Right lobe of liver (tissue), 6 donors: ENCODE data around the gene SELENOI. TPM values are rescaled to one million over a fixed set of nuclear protein-coding genes. Genes with fewer than 3 reads are reported as not detected.

Source experiments
- ATAC-seq, 4 donors: fragments of 200-7000 bp; cut with Tn5 transposase; one replicate each; pipeline ENCODE4 v1.9.1; 2020; ENCODE audit warnings: mild to moderate bottlenecking in 4 of 4, moderate library complexity in 4 of 4
- DNase-seq, 3 donors: peaks; one replicate each; pipeline ENCODE4 v3.0.0-alpha.2; 2020
- H3K27ac ChIP-seq, 3 donors: fragments of 200-600 bp; one replicate each; pipeline ENCODE4 v1.8.0; 2022
- H3K27me3 ChIP-seq, 2 donors: fragments of 200-600 bp; one replicate each; pipeline ENCODE4 v1.8.0; 2022
- H3K36me3 ChIP-seq, 4 donors: fragments of 200-600 bp; sonication (generic) in 1 of 4; one replicate each; pipeline versions ENCODE4 v1.5.1 to v1.8.0; 2017 to 2022; ENCODE audit warnings: control low read depth in 1 of 4
- H3K4me1 ChIP-seq, 4 donors: fragments of 200-600 bp; sonication (generic) in 1 of 4; one replicate each; pipeline versions ENCODE4 v1.5.1 to v1.8.0; 2017 to 2022; ENCODE audit warnings: control low read depth in 1 of 4
- H3K4me3 ChIP-seq, 3 donors: fragments of 200-600 bp; one replicate each; pipeline ENCODE4 v1.8.0; 2022
- H3K9me3 ChIP-seq, 4 donors: fragments of 200-600 bp; sonication (generic) in 1 of 4; one replicate each; pipeline versions ENCODE4 v1.5.1 to v1.8.0; 2017 to 2022; ENCODE audit warnings: control low read depth in 1 of 4
- POLR2A ChIP-seq: fragments of 450-650 bp; IDR thresholded peaks from one replicate; pipeline ENCODE4 v1.6.1; 2017; ENCODE audit warnings: antibody characterized with exemption, mild to moderate bottlenecking
- WGBS: methylation state at CpG from one replicate; pipeline ENCODE4 v1.1.6; 2018; ENCODE audit warnings: low coverage, low lambda C conversion rate; ENCODE audit not compliant: insufficient coverage; ENCODE audit errors: missing lambda C conversion rate; 5-methylcytosine and 5-hydroxymethylcytosine counted together
- intact Hi-C, 2 donors: fragments of 100-400 bp; cut with DNase I; formaldehyde crosslinking; loops; one replicate each; pipeline versions ENCODE4 v1.11.2 to v1.14.1; 2022
- long read RNA-seq: library from polyadenylated mRNA; unstranded; transcript quantifications from one replicate; pipeline ENCODE4 v2.0.0, GENCODE V29; 2019
- total RNA-seq, 6 experiments: library from RNA; depleted of rRNA in 2 of 6; stranded (reverse); fragments of >200 nt in 2 of 6; fragmentation: NEBNext Ultra II Directional in 3 of 6; extraction: Animal tissue kit (Norgen Biotek cat#: 25700) in 3 of 6; gene quantifications; one replicate each; pipeline versions ENCODE4 v1.1.0 to v1.2.4, GENCODE V29; 2016 to 2023
- TF ChIP-seq, protein P1 (sequence below), 4 donors: fragments of 200-600 bp in 3 of 4; fragments of 450-650 bp in 1 of 4; IDR thresholded peaks; one replicate each; pipeline versions ENCODE4 v1.5.1 to v1.8.0; 2016 to 2022; ENCODE audit warnings: antibody characterized with exemption in 4 of 4, mild to moderate bottlenecking in 2 of 4
- donor health status: DM: no; HTN: yes; CAD: no.
- donor health status: DM: no; HTN: no; CAD: no.
- donor health status: DM: no; HTN: no; CAD: no.
- donor health status: DM: no; HTN: yes; CAD: no.
- donor health status: DM: no; HTN: yes; CAD: no.

Gene SELENOI, protein sequence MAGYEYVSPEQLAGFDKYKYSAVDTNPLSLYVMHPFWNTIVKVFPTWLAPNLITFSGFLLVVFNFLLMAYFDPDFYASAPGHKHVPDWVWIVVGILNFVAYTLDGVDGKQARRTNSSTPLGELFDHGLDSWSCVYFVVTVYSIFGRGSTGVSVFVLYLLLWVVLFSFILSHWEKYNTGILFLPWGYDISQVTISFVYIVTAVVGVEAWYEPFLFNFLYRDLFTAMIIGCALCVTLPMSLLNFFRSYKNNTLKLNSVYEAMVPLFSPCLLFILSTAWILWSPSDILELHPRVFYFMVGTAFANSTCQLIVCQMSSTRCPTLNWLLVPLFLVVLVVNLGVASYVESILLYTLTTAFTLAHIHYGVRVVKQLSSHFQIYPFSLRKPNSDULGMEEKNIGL
- total RNA-seq, result 10 to 100 TPM; 24.1 to 39.1 (median 33.7) TPM
- long read RNA-seq, partial matches to known transcripts, result 0 of 1 reads
- long read RNA-seq, other reads (novel, unspliced or antisense), result 1 of 1 reads

GRCh38 chr2:26345545-26346453, at the start of gene SELENOI:
Gene SELENOI (plus strand): TSS chr2:26346143. CDS start chr2:26346233, 90 bp downstream.
- Histone ChIP-seq H3K27me3 (no peaks in the 10 kb centered on the region), H3K27ac (peak within 1 kb of the TSS; percentile 93 to 97 (median 95)), H3K4me1 (peaks cover 0 to 26% (median 4%) of the 10 kb centered on the region in 4 donors), H3K4me3 (peak within 1 kb of the TSS; percentile 89 to 93 (median 91)), H3K36me3 (no peaks in the 10 kb centered on the region), H3K9me3 (no peaks in the 10 kb centered on the region)
- intact Hi-C loops, result no loop called here
- 0% methylated on average over 18 of the region's 80 CpGs for WGBS
- DNase-seq (peak; percentile 99), ATAC-seq (peak; percentile 93 to 98 (median 96))
- peak; percentile 91 for TF ChIP-seq POLR2A
- TF ChIP-seq, protein P1, sequence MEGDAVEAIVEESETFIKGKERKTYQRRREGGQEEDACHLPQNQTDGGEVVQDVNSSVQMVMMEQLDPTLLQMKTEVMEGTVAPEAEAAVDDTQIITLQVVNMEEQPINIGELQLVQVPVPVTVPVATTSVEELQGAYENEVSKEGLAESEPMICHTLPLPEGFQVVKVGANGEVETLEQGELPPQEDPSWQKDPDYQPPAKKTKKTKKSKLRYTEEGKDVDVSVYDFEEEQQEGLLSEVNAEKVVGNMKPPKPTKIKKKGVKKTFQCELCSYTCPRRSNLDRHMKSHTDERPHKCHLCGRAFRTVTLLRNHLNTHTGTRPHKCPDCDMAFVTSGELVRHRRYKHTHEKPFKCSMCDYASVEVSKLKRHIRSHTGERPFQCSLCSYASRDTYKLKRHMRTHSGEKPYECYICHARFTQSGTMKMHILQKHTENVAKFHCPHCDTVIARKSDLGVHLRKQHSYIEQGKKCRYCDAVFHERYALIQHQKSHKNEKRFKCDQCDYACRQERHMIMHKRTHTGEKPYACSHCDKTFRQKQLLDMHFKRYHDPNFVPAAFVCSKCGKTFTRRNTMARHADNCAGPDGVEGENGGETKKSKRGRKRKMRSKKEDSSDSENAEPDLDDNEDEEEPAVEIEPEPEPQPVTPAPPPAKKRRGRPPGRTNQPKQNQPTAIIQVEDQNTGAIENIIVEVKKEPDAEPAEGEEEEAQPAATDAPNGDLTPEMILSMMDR (IDR thresholded peaks at IDR 0.05), result no peak

GRCh38 chr2:26297061-26297460, 48.9 kb upstream of the SELENOI start:
- H3K4me3 ChIP-seq, result no peak overlapping the region
- no peaks in the 10 kb centered on the region for H3K27me3 ChIP-seq
- no peaks in the 10 kb centered on the region for H3K36me3 ChIP-seq
- ATAC-seq (no peak), DNase-seq (no peak)
- no peak overlapping the region for H3K27ac ChIP-seq
- 87% methylated on average over 3 of the region's 3 CpGs for WGBS
- no peaks in the 10 kb centered on the region for H3K4me1 ChIP-seq
- no peaks in the 10 kb centered on the region for H3K9me3 ChIP-seq
- intact Hi-C loops, result no loop called here
- TF ChIP-seq, protein P1 (IDR thresholded peaks at IDR 0.05), result no peak
- no peak for TF ChIP-seq POLR2A

GRCh38 chr2:26298286-26298637, 47.7 kb upstream of the SELENOI start:
- intact Hi-C loops, result no loop called here
- DNase-seq, result no peak
- TF ChIP-seq, protein P1 (IDR thresholded peaks at IDR 0.05), result no peak
- Histone ChIP-seq H3K4me3 (peak overlapping the region in 2 of 3 donors; percentile 65 to 69), H3K27ac (peak overlapping the region; percentile 60 to 89 (median 83)), H3K9me3 (no peaks in the 10 kb centered on the region), H3K4me1 (no peaks in the 10 kb centered on the region), H3K36me3 (no peaks in the 10 kb centered on the region), H3K27me3 (no peaks in the 10 kb centered on the region)
- ATAC-seq, result peak in 1 of 4 donors; percentile 13
- 55% methylated on average over 9 of the region's 17 CpGs for WGBS

DNA sequence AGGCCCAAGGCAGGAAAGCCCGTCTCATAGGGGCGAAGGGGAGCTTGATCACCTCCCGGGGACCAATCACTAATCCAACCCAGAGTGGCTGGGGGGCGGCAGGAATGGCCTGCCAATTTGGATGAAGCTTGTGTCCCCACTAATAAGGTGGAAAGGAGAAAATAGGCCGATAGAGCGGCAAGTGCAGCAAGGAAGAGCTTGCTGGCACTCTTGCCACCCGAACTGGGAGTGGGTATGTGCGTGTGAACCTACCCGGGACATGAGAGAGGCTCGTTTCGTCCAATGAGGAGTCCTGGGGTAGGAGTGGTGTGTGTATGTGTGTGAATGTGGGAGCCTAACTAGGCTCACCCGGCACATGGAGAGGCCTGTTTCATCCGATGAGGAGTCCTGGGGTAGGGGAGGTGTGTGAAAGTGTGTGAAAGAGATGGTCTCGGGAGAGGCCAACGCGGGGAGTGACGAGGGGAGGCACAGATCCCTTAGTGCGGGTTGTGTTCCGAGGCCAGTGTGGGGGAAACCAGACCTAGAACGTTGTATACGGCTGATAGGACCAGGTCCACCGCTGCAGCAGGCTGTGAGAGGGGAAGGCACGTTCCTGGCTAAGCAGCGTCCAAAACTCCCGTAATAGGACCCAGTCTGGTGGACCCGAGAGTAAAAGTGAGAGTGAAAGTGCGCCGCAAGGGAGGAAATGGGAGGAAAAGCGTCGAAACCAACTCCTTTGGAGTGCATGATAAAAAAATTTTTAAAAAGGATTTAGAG, 47.1 kb upstream of the SELENOI start:
- Histone ChIP-seq H3K27ac (peak overlapping the region; percentile 60 to 89 (median 83)), H3K36me3 (no peaks in the 10 kb centered on the region), H3K4me1 (no peaks in the 10 kb centered on the region), H3K4me3 (peak overlapping the region; percentile 44 to 69 (median 65)), H3K9me3 (no peaks in the 10 kb centered on the region), H3K27me3 (no peaks in the 10 kb centered on the region)
- intact Hi-C loops, result no loop called here
- TF ChIP-seq POLR2A, result no peak
- TF ChIP-seq, protein P1 (IDR thresholded peaks at IDR 0.05), result no peak
- under 1% methylated on average over 24 of the region's 30 CpGs for WGBS
- peak in 2 of 3 donors; percentile 39 to 70 for DNase-seq
- peak; percentile 79 to 90 (median 81) for ATAC-seq
